Bronchial epithelial cell (primary cell): ENCODE data around the gene SLC6A18. TPM values are rescaled to one million over a fixed set of nuclear protein-coding genes. Genes with fewer than 3 reads are reported as not detected.

ENCODE experiments used
- DNase-seq: peaks from one replicate; pipeline ENCODE4 v3.0.0-alpha.2; 2010; ENCODE audit warnings: low read depth
- FAIRE-seq: peaks from 2 replicates; lab custom pipeline; 2011; peaks lifted over from hg19 to GRCh38; lab: Jason Lieb, UNC
- H3K27me3 ChIP-seq: 2 replicates; pipeline ENCODE4 v1.5.1; 2011; ENCODE audit warnings: low read length; ENCODE audit not compliant: control insufficient read depth, insufficient read depth
- H3K36me3 ChIP-seq: 2 replicates; pipeline ENCODE4 v1.5.1; 2011; ENCODE audit warnings: low read length; ENCODE audit not compliant: control insufficient read depth, insufficient read depth
- H3K4me3 ChIP-seq: 2 replicates; pipeline ENCODE4 v1.5.1; 2011; ENCODE audit warnings: mild to moderate bottlenecking, low read depth, low read length, control low read depth
- CTCF ChIP-seq: IDR thresholded peaks from 2 replicates; pipeline ENCODE4 v1.5.1; 2011; ENCODE audit warnings: mild to moderate bottlenecking, moderate library complexity, low read length, control low read depth, inconsistent platforms; ENCODE audit not compliant: insufficient read depth, severe bottlenecking
- total RNA-seq: library from RNA; depleted of rRNA; stranded (reverse); fragments of >200 nt; gene quantifications from 2 replicates; pipeline ENCODE4 v1.2.1, GENCODE V29; 2014

SLC6A18 gene
- total RNA-seq, 1 donor from 2014 or later, result not detected

DNA sequence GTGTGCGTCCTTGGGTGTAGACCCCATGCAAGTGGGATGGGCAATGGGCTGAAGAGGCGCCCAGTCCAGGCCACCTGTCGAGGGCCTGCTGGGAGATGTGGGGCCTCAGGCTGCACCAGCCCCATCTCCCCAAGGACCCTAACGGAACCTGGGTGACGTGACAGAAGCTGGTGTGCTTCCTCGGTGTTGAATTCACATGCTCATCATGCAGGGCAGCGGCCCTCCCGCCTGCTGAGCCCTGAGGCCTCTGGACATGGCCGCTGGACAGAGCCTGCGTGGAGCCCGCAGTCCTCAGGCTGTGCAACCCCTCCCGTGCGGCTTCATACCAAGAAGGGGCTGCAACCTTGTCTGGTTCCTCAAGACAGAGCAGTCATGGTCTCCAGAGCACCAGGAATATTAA, 42.9 kb downstream of the SLC6A18 start:
- no peak for FAIRE-seq
- DNase-seq, result no peak
- no peak for TF ChIP-seq CTCF
- Histone ChIP-seq H3K27me3 (no peaks in the 10 kb centered on the region), H3K4me3 (no peak overlapping the region), H3K36me3 (no peaks in the 10 kb centered on the region)

GRCh38 chr5:1268666-1269065, 43.5 kb downstream of the SLC6A18 start:
- Histone ChIP-seq H3K4me3 (no peak overlapping the region), H3K27me3 (no peaks in the 10 kb centered on the region), H3K36me3 (no peaks in the 10 kb centered on the region)
- TF ChIP-seq CTCF, result no peak
- DNase-seq, result peak; percentile 3
- FAIRE-seq, result no peak

- H3K4me3 ChIP-seq, result no peak overlapping the region
- no peaks in the 10 kb centered on the region for H3K27me3 ChIP-seq
- TF ChIP-seq CTCF, result no peak
- FAIRE-seq, result no peak
- H3K36me3 ChIP-seq, result no peaks in the 10 kb centered on the region
- no peak for DNase-seq
Measured at GRCh38 chr5:1270426-1270825, 45.2 kb downstream of the SLC6A18 start.

- FAIRE-seq, result no peak
- no peak overlapping the region for H3K4me3 ChIP-seq
- H3K27me3 ChIP-seq, result no peaks in the 10 kb centered on the region
- H3K36me3 ChIP-seq, result no peaks in the 10 kb centered on the region
- DNase-seq, result no peak
- TF ChIP-seq CTCF, result no peak
Measured at GRCh38 chr5:1270933-1271914, 46.0 kb downstream of the SLC6A18 start.

DNA sequence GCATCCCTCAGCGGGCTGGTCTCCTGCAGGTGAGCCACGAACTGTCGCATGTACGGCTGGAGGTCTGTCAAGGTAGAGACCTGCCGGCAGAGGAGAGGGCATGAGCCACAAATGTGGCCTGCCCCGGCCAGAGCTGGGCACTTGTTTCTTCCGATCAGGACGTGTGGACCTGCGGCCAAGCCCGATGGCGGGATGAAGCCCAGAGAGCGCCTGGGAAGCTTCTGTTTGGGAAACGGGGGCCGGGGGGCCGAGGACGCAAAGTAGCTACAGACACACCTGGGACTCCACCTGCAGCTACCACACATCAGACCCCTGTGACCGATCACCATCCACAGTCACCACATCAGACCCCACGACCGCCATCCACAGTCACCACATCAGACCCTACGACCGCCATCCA, 47.0 kb downstream of the SLC6A18 start:
- no peak for FAIRE-seq
- DNase-seq, result no peak
- no peak for TF ChIP-seq CTCF
- Histone ChIP-seq H3K4me3 (no peak overlapping the region), H3K36me3 (no peaks in the 10 kb centered on the region), H3K27me3 (no peaks in the 10 kb centered on the region)
